Stromal cell of bone marrow (primary cell): ENCODE measurements around the gene PRSS53.
"Not testable (repeated sequence)": the region's sequence is repeated elsewhere in the genome, so short reads cannot be mapped to it uniquely, and the experiment has no call there.

Source experiments
- DNase-seq: peaks from one replicate; pipeline ENCODE4 v3.0.0-alpha.2; 2012; ENCODE audit warnings: low read depth

Gene PRSS53

DNA sequence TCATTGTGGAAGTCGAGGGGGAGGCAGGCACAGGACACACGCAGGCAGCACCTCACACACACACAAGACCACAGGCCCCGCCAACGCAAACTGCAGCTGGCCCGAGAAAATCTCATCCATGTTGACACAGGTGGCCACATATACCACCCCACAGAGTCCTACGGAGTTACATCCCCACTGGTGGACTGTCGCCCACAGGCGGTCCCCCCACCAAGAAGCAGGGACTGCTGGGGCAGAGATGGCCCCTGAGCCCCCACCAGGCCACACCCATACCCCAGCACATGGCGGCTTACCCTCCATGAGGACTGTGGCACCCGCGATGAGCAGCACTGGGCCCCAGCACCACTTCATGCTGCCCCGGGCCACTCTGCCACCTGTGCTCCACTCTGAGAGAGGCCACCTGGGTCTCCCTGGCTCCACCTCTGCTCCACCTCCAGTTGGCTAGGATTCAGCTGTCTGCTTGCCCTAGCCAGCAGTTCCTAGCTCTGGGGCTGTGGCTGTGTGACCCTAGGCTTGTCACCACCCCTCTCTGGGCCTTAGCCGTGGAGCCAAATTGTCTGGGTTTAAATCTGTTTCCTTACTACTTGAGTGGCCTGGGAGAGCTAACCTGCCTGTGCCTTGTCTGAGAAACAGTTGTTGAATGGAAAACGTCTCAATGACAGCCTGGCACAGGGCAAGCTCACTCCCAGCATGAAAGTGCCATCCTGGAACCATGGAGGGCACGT is at the start of gene PRSS53:
Gene PRSS53 (minus strand): TSS at position 485 of the 725 bp plus-strand sequence. CDS start 134 bp downstream, at position 351.
- DNase-seq = no peak

- not testable (repeated sequence) for DNase-seq
Observed at GRCh38 chr16:31136822-31137499, 48.2 kb upstream of the PRSS53 start.

DNA sequence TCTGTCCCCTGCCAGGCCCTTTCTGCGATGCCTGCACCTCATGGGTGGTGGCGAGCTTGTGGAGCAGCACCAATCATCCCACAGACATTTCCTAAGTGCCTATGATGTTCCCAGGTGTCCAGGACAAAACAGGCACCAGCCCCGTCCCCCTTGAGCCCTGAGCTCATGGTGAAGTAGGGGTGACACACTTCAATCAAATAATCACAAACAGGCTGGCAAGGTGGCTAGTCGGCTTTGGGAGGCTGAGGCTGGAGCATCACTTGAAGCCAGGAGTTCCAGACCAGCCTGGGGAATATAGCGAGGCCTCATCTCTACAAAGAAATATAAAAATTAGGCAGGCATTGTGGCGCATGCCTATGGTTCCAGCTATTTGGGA is 47.5 kb upstream of the PRSS53 start:
- DNase-seq = no peak

DNA sequence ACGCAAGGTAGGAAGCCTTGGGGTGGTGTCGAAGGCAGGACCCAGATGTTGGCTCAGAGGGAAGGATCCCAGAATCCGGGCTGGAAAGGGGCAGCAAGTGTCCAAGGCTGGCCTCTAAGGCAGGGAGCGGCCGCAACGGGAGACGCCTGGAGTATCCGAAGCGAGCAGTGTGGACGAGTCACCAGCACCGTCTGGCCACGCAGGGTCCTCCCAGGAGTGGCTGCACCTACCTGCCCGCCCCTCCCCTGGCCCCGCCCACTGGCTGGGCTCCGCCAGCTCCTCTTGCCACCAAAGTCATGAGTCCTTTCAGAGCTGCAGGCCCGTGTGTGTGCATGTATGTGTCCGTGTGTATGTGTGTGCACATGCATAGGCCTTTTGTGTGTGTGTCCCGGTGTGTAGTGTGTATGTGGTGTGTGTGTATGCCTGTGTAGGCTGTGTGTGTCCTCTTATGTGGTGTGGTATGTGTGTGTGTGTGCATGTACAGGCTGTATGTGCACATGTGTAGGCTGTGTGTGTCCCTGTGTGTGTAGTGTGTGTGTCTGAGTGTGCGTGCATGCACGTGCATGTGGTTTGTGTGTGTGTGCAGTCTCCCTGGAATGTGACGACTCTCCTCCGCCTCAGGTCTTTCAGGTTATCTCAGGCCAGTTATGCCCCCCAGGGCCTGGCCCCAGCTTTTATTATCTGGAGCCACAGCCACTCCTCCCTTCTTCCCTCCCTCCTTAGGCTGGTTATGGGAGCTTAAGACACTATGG is 47.0 kb upstream of the PRSS53 start, which contains the start of gene PRSS8:
Gene PRSS8 (minus strand): TSS at position 193 of the 752 bp plus-strand sequence. CDS start 229 bp downstream, outside the sequence.
- no peak for DNase-seq

DNA sequence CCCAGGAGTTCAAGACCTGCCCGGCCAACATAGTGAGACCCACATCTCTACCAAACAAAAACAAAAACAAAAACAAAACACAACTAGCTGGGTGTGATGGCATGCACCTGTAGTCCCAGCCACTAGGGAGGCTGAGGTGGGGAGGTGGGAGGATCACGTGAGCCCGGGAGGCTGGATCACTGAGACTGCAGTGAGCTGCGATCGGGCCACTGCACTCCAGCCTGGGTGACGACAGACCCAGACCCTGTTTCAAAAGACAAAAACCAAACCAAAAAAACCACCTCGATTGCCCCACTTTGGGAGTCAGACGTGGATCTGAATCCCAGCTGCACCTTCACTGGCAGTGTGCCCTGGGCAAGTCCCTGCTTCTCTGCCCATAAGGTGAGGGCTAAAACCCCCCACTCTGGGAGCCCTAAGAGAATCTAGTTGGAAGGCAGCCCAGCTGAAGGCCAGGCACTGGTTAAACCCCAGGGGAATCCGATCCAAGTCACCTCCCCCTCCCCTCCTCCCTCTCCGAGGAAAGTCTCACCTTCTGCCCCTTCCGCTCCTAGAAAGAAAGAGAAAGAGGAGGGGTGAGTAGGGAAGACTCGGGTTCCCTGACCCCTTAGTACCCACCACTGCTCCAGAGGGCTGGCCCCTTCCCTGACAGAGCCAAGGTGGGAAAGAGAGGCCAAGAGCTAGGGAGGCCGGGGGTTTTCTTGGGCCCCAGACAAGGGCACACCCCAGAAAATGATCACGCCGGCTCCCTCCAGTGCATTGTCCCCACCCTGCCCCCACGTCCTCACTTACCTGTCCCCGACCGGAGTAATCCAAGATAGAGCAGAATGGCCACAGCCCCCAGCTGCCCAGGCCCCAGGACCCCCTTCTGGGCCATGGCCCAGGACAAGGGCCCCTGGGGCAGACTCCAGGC is 46.1 kb upstream of the PRSS53 start:
- no peak for DNase-seq

DNA sequence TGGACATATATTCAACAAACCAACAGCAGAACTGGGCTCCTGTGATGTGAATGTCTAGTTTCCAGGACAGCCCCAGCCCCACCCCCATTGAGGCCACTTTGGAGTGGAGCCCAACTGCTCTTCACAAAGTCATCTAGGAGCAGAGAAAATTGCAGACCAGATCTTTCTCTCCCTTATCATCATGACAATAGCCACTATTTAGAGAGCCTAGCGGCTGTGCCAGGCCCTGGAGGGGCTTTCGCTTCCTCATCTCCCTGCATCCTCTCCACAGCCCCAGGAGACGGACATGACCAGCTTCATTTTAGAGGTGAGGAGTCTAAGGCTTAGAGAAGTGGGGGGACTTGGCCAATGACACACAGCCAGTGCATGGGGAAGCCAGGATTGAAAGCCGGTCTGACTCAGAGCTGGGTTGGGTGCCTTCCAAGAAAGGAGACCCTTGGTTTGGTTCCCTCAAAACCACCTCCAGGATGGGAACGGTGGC is 45.4 kb upstream of the PRSS53 start:
- no peak for DNase-seq

DNA sequence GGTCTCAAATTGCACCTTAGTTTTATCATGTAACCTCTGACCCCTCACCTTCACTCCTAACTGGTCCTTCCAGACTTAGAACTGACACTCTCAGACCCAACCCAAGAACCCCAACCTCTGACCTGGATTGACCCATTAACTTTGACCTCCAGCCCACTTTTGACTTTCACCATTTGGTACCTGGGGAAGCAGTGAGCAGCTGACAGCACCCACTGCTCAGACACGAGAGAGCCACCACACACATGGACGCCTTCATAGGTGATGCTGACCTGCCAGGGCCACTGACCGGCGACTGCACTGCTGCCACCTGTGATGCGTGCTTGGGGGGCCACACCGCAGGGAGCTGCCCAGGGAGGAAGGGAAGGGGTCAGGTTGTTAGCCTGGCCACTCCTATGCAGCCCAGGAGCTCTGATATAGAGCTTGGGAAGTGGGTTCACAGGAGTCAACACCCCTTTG is 44.3 kb upstream of the PRSS53 start:
- DNase-seq = no peak

DNA sequence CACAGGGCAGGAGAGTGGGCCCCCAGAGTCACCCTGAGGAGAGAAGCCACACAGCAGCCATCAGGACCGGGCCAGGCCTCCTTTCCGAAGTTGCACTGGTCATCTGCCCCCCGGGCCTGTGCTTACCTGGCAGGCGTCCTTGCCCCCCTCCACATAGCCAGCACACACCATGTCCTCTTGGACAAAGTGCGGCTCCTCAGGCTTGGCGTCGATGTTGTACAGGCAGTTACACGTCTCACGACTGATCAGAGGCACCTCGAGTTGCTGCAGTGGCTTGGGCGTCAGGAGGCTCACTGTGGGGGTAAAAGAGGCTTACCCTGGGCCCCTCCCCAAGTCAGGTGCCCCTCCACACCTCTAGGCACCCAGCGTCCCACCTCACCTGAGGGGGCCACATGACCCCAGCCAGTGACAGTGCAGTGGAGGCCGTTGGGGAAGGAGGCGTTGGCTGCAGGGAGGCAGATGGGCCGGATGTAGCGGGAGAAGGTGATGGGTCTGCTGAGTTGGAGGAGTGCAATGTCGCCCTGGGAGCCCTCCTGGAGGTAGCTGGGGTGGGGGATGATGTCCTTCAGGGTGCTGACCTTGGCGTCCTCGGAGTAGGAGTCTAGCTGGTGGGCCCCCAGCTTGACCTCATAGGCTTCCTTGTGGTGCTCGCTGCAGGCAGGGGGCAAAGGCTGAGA is 43.7 kb upstream of the PRSS53 start:
- DNase-seq = no peak

DNA sequence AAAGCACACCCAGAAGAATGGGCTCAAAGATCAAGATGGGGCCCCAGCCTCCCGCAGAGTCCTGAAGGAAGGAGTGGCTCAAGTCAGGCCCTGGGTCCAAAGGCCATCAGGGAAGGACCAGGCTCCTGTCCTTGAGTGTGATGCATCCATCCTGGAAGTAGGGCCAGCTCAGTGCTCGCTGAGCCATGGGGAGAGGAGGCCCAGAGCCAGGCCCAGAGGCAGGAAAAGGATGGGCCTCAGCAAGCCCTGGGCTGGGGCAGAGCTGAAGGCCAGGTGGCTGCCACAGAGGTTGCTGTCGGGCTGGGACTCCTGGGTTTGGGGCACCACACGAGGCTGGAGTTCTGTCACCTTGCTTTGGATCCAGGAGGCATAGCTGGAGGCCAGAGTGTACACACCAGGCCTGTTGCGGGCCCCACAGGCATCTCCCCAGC is 43.1 kb upstream of the PRSS53 start:
- DNase-seq = no peak

GRCh38 chr16:31131416-31131815 is 42.7 kb upstream of the PRSS53 start:
- DNase-seq = no peak

DNA sequence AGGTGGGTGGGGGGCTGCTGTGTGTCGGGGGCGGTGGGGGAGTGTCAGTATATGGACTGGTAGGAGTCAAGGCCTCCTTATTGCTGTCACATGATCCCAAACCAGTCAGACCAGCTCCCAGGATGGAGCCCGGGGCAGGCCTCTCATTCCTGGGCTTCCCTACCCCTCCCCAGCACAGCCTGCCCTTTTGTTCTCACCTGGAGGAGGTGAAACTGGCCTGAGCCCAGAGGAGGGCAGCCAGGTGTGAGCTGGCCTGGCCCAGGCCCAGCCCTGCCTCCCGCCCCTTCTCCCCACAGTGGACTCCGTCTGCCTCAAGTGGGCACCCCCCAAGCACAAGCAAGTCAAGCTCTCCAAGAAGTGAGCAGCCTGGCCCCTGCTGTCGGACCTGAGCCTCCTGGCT is 42.2 kb upstream of the PRSS53 start:
- no peak for DNase-seq

GRCh38 chr16:31130336-31130891 is 41.7 kb upstream of the PRSS53 start:
- no peak for DNase-seq

DNA sequence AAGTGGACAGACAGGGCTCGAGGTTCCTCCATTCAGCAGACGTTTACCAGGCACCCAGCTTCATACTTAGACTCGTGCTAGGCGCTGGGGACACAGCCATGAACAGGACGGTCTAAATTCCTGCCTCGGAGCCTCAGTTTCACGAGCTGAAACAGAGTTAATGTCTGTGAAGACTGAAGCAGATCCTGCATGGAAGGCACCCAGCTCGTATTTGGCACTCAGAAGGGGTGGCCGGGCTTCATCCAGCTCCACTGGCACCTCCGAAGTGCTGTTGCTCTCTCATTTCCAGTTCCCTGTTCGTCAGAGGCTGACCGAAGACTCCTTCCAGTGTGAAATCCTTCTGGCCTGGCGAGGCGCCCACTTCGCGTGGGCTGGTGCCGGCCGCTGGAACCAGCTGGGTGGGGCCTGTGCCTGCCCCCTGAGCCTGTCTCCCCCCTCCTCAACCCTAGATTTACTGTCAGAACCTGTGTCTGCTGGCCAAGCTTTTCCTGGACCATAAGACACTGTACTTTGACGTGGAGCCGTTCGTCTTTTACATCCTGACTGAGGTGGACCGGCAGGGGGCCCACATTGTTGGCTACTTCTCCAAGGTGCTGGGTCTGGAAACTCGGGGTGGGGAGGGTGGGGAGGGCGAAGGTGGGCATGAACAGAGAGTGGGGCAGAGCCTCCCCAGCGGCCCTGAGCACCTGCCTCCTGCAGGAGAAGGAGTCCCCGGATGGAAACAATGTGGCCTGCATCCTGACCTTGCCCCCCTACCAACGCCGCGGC is 41.0 kb upstream of the PRSS53 start:
- DNase-seq = no peak

DNA sequence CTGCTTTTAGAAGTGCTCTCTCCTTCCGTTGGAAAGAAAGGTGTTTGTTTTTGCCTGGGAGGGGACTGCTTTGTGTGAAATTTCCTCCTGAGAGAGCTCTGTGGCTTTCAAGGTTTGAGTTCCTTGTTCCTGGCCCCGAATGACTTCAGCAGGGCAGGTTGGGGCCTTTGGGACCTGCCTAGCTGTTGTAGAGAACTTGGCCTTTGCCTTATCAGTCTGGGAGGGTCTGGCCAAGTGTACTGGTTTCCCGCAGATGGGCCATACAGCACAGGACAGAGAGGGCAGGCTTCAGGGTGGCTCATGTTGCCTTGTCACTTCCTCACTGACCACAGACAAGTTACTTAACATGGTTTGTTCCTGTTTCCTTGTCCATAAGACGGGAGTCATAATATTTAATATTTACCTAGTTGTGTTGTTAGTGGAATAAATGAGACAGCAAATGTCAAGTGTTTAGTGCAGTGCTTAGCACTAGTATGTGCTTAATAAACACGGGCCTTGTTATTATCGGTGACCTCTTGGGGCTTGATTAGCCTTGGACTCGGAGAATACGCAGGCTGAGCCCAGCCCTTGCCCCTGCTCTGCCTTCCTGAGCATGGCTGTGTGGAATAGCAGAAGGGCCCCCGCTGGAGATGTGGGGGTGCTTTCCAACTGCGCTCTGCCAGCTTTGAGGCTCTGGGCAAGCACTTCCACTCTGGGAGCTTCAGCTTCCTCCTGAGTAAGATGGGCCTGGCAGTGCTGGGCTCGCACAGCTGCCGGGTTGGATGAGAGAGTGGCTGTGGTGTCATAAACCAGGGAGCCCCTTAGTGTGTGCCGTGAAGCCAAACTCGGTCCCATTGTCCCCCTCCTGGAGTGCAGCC is 40.2 kb upstream of the PRSS53 start:
- DNase-seq = no peak

GRCh38 chr16:31127182-31127581 is 38.4 kb upstream of the PRSS53 start:
- no peak for DNase-seq

DNA sequence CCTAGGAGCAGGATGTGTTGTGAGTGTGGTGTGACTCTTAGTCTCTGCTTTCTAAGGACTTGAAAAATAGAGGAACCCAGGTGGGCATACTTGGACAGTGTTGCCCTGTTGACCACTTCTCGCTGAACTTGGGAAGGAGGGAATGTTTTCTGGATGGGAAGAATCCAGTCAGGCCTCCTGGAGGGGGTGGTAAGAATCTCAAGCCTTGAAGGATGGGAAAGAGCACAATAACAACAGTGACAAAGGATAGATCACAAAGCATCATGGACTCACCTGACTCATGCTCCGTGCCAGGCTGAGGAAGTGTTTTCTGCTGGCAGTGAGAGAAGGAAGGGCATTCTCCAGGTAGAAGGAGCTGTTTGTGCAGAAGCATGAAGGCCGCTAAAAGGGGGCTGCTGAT is 37.1 kb upstream of the PRSS53 start:
- DNase-seq = no peak

DNA sequence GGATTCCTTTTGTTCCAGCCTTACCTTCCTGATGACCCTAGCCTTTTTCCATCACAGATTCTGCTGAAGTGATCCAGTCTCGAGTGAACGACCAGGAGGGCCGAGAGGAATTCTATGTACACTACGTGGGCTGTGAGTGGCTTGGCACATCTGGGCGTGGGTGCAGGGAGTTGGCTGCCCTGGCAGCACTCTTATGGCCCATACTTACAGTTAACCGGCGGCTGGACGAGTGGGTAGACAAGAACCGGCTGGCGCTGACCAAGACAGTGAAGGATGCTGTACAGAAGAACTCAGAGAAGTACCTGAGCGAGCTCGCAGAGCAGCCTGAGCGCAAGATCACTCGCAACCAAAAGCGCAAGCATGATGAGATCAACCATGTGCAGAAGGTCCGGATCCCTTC is 31.4 kb upstream of the PRSS53 start:
- DNase-seq = no peak

GRCh38 chr16:31118223-31119155 is 29.7 kb upstream of the PRSS53 start:
- DNase-seq = peak; percentile 24
